Right forelimb (tissue), 1 donor: Measurements from ENCODE around the gene KCNIP4.

Source experiments
- DNase-seq: peaks from one replicate; pipeline ENCODE4 v3.0.0-alpha.2; 2018

Gene KCNIP4

DNA sequence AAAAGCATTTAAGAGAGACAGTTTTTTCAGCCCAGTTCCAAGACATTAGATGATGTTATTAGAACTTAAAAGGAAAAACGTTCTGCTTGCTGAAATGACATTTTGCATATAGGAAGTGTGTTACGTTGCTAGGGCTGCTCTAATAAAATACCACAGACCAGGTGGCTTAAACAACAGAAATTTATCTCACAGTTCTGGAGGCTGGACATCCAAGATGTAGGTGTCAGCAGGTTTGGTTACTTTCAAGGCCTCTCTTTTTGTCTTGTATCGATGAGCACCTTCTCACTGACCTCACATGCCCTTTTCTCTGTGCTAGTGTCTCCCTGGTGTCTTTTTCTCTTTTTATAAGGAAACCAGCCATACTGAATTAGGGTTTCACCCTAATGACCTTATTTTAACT, 1043.6 kb downstream of the KCNIP4 start:
- DNase-seq, result no peak

DNA sequence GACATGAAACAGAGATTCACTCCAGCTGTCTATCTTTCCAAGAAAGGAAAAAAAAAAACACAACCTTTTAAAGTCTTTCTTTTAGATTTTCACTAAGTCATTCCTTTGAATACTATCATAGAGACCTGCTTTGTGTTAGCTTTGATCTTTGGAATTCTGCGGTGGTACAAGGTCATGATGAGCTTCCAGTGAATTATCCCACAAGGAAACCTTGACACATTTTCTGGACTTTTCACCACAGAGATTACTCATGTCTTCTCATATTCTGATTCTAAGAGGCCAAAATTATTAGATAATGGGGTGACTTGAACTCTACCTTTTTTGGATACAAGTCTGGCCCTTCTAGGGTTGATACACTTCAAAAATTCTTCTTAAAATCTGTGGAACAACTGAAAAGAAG, 1046.7 kb downstream of the KCNIP4 start:
- DNase-seq, result no peak

DNA sequence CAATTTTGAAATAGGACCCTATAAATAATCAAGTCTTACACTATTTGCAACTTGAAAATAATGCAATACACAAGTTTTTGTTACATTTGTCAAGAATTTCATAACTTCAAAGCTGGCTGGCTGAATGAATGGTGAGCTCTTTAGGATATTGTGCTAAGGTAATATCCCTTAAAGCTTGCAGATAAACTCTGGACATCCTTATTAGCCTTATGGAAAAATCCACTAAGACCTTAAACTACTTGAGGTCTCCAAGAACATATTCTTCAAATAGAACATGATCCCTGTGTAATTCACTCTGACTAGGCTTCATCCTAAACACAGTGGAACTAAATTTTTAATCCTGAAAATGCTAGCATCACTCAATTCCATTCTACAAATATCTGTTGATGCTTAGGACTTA, 1049.0 kb downstream of the KCNIP4 start:
- no peak for DNase-seq

DNA sequence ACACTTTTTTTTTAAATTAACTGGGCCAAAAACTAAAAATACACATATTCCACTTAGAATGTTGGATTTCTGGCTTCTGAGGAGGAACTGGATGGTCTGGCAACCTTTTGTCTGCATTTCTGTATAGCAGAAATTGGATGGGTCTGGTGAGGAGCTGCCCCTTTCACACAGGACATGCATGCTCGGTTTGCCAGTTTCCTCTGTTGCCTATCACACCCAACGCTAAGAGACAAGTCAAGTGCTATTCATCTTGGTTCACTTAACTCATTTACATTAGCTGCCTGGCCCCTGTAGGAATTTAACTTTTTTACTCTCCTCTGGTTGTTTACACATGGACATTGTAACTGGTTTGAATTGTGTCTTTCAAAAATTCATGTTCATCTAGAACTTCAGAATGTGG, 1052.6 kb downstream of the KCNIP4 start:
- no peak for DNase-seq

DNA sequence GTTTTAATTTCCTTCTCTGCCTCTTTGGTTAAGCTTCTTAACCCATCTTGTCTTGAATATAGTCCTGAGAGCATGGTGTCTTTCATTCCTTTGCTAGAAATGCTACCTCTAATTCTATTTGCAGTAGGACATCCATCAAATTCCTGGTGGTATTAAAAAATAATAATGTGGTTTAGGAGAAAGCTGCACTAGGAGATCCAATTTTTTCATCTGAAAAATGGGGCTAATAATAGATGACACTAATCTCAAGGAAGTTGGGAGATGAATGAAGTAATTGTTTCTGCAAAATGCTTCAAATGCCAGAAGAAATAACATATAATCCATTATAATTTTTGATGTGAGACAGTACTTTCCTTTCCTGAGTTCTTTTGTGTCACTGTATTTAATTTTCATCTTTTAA, 1053.4 kb downstream of the KCNIP4 start:
- DNase-seq, result no peak

GRCh38 chr4:20890761-20891160, 1057.8 kb downstream of the KCNIP4 start:
- DNase-seq, result no peak

DNA sequence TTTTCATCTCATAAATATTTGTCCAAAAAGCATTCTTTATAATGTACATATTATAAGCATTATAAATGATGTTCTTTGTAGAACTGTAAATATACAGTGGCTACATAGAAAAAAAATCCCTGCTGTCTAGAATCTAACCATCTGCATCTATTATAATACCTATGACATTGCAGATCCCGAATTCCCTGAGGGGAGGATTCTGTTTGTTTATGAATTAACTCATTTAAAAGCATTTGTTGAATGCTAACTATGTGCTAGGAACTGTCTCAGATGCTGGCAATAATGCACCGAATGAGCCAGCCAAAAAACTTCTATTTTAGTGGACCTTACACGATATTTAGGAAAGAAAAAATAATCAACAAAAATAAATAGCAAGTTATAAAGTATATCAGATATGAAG, 1058.7 kb downstream of the KCNIP4 start:
- DNase-seq, result no peak

DNA sequence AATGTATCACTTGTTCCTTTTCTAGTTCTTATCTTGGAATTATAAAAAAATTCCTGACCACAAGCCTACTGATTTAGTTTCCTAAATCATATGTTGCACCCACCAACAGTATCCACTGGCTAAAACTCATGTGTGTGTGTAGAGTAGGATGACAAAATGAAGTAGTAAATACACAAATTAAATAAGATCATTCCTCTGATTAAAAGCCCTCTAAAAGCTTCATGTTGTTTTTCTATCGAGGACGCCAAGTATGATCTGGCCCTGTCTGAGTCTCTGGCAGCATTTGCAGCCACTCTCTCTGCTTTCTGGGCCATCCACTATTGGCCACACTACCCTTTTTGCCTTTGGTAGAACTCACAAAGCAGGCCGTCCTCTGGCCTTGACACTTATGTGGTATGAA, 1064.9 kb downstream of the KCNIP4 start:
- no peak for DNase-seq

- DNase-seq, result no peak
Measured at GRCh38 chr4:20883231-20883630, 1065.3 kb downstream of the KCNIP4 start.

- no peak for DNase-seq
Measured at GRCh38 chr4:20882500-20882899, 1066.1 kb downstream of the KCNIP4 start.

DNA sequence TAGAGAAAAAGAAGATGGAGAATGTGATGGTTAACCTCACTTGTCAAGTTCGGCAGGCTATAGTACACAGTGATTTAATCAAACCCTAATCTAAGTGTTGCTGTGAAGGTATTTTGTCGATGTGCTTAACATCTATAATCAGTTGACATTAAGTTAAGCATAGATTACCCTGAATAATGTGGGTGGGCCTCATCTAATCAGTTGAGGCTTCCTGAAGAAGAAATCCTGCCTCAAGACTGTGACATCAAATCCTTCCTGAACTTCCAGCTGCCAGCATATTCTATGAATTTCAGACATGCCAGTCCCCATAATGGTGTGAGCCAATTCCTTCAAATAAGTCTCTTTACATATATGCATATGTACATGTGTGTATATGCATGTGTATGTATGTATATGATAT, 1066.9 kb downstream of the KCNIP4 start:
- no peak for DNase-seq

GRCh38 chr4:20878806-20879205, 1069.8 kb downstream of the KCNIP4 start:
- DNase-seq, result no peak

GRCh38 chr4:20870436-20870835, 1078.1 kb downstream of the KCNIP4 start:
- no peak for DNase-seq

DNA sequence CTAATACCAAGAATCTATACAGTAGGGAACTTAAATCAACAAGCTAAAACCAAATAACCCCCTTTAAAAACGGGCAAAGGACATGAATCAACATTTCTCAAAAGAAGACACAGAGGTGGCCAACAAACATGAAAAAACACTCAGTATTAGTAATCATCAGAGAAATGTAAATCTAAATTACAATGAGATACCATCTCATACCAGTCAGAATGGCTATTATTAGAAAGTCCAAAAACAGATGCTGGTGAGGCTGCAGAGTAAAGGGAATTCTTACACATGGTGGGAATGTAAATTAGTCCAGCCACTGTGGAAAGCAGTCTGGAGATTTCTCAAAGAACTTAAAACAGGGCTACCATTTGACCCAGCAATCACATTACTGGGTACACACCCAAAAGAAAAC, 1080.5 kb downstream of the KCNIP4 start:
- no peak for DNase-seq

DNA sequence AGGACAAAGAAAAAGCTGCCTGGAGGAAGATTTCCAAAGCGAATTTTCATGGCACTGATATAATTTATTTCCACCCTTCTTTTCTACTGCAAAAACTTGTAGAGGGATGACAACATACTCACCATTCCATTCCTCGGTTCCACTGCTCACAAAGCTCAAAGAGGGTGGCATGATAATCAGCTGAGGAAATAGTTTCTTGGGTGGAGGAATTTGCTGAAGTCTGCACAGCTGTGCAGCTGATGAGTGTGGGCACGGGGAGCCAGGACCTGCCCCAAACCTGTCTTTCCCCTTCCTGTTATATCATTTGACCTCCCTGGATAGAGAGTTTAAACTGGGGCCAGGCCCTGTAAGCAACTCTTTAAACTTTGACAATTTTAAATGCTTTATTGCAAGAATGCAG, 1087.7 kb downstream of the KCNIP4 start:
- no peak for DNase-seq

GRCh38 chr4:20859097-20859781, 1089.3 kb downstream of the KCNIP4 start:
- DNase-seq, result no peak

GRCh38 chr4:20857081-20857480, 1091.5 kb downstream of the KCNIP4 start:
- no peak for DNase-seq

GRCh38 chr4:20847124-20847747, 1101.3 kb downstream of the KCNIP4 start:
- no peak for DNase-seq

DNA sequence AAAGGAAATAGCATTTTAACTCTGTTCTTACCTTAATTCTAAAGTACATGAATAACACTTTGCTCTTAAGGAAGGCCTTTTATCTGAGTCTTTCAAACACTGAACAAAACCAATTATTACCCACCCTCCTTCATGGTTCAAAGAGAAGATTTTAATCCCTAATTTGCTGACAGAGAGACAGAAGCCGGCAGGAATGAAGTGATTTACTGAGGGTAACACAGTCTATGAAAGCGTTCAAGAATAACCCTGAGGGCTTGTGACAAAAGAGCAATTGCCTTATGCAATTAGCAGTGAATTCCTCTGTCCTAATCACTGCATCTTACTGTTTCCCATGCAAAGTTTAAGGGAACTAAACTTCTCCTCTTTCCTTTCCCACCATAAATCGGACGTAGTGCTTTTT, 1104.3 kb downstream of the KCNIP4 start:
- no peak for DNase-seq

GRCh38 chr4:20840648-20841190, 1107.9 kb downstream of the KCNIP4 start:
- DNase-seq, result no peak

DNA sequence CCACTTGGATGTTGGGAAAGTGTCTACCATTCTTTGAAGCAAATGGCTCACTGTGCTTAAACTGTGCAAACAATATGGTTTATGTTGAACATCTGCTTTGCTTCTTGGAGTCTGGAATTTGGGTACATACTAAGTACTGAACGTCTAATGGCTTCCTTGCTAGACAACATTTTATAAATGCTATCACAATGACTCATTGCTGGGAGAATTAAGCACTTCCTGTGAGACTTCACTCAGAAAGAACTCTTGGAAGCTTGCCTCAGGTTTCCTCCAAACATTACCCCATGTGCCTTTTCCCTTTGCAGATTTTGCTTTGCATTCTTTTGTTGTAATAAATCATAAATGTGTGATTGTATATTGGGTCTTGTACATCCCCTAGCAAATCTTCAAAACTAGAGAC, 1108.6 kb downstream of the KCNIP4 start:
- no peak for DNase-seq

- DNase-seq, result no peak
Measured at GRCh38 chr4:20838476-20838875, 1110.1 kb downstream of the KCNIP4 start.

DNA sequence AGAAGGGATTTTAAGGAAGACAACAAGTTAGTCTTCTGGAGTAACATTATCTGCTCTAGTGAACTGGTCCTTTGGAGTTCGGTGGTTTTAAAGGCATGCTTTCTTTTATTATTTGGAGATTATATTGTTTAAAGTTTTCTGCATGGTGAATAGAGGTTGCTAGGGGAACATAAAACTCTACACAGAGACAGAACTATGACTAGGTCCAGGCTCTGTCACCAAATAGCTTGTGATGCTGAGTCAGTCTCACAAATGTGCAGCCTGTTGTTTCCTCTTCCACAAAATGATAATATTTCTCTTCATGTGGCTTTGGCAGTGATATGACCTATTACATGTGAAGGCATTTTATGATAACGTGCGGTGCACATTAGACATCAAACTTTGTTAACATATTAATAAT, 1115.7 kb downstream of the KCNIP4 start:
- DNase-seq, result no peak

DNA sequence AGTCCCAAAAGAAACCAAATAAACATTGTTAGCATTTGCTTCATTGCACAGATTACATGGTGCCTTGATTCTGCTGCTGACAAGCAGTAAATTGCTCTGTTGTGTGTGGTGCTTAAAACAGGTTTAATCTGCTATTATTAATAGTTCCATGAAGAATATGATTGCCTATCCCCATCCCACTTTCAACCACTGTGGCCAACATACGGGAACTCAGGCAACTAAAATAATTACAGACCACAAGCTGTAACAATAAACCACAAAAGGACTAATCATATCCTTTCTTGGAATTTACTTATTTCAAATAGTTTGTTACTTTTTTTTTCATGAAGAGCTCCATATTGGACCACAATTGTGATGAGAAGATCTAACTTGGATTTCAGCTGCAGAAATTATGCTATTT, 1116.8 kb downstream of the KCNIP4 start:
- no peak for DNase-seq
